Activated T-helper 17 cell treated with anti-CD3 and anti-CD28 coated beads, Interleukin-2, amount 50 U/mL, for 72 hours (primary cell): ENCODE measurements around the gene TPCN2. TPM values are rescaled to one million over a fixed set of nuclear protein-coding genes. Genes with fewer than 3 reads are reported as not detected.

Experiments used
- ATAC-seq: fragments of 150-1000 bp; cut with Tn5 transposase; replicated peaks from 2 replicates; pipeline ENCODE4 v1.10.0; 2021; ENCODE audit warnings: mild to moderate bottlenecking, moderate library complexity
- H3K27ac Mint-ChIP-seq: one replicate; pipeline ENCODE4 v1.8.0; 2022; ENCODE audit warnings: mixed read lengths
- H3K27me3 Mint-ChIP-seq: one replicate; pipeline ENCODE4 v1.8.0; 2022; ENCODE audit warnings: mixed read lengths
- H3K36me3 Mint-ChIP-seq: one replicate; pipeline ENCODE4 v1.8.0; 2022; ENCODE audit warnings: low read depth, mild to moderate bottlenecking, mixed read lengths
- H3K4me1 Mint-ChIP-seq: one replicate; pipeline ENCODE4 v1.8.0; 2022; ENCODE audit warnings: mixed read lengths
- H3K4me3 Mint-ChIP-seq: one replicate; pipeline ENCODE4 v1.8.0; 2022; ENCODE audit warnings: mild to moderate bottlenecking, mixed read lengths
- H3K9me3 Mint-ChIP-seq: one replicate; pipeline ENCODE4 v1.8.0; 2022; ENCODE audit warnings: mixed read lengths
- total RNA-seq, 2 donors: library from RNA; stranded (reverse); gene quantifications; one replicate each; pipeline ENCODE4 v1.2.3, GENCODE V29; 2022

The TPCN2 gene
- total RNA-seq, 2 donors from 2014 or later = 12.8 to 15.9 TPM

DNA sequence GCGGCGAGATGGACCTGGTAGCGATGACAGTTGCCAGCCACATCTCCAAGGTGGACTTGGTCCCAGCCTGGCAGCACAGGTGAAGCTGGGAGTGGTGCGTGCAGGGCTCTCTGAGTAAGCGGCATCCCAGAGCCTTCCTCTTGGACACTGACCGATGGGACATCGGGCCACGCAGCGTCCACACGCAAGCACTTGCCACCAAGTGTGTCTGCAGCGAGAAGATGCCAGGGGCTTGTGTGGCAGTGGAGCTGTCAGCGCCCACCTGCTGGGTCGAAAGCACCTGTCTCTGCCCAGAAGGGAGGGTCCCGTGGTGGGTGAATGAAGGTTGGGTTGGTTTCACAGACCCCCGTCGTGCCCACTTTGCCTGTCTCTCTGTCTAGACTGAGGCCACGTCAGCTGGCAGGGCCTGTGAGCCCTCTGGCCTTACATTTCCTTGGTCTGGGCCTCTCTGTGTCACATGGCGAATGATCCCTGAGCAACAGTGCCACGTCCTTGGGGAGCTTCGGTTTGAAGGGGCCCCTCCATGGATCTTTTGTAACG lies 56.2 kb downstream of the TPCN2 start:
- Mint-ChIP-seq H3K27ac (no peak overlapping the region), H3K27me3 (no peaks in the 10 kb centered on the region), H3K36me3 (no peaks in the 10 kb centered on the region), H3K4me1 (no peaks in the 10 kb centered on the region), H3K4me3 (no peak overlapping the region), H3K9me3 (no peaks in the 10 kb centered on the region)
- ATAC-seq = no peak

DNA sequence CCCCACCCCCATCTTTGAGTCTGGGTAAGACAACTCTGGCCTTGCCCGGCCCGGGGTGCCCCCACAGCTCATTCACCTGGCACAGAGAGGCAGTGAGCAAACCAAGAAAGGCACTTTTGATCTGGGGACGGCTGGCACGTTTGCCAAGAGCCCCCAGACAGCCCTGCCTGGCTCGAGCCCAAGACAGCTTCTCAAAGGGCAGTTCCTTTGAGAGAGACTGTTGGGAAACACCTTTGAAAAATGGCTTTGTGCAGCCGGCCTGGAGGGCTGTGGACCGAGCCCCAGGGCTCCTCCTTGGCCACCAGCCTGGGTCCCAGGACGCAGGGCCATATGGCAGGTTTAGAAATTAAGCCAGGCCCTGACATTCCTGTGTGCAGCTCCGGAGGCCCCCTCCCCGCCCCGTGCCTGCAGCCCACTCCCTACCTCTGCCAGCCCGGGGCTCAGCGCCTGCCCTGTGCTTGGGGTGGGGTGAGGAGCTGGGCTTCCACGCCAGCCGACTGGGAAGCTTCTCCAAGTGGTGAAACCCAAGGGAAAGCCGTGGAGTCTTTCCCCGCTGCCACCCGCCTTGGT lies 56.8 kb downstream of the TPCN2 start:
- Mint-ChIP-seq H3K9me3 (no peaks in the 10 kb centered on the region), H3K4me3 (no peak overlapping the region), H3K4me1 (no peaks in the 10 kb centered on the region), H3K27me3 (no peaks in the 10 kb centered on the region), H3K27ac (no peak overlapping the region), H3K36me3 (no peaks in the 10 kb centered on the region)
- no peak for ATAC-seq

GRCh38 chr11:69106031-69106811 lies 57.5 kb downstream of the TPCN2 start:
- no peaks in the 10 kb centered on the region for H3K27me3 Mint-ChIP-seq
- no peak for ATAC-seq
- H3K4me3 Mint-ChIP-seq = no peak overlapping the region
- no peaks in the 10 kb centered on the region for H3K36me3 Mint-ChIP-seq
- H3K9me3 Mint-ChIP-seq = no peaks in the 10 kb centered on the region
- H3K27ac Mint-ChIP-seq = no peak overlapping the region
- no peaks in the 10 kb centered on the region for H3K4me1 Mint-ChIP-seq

DNA sequence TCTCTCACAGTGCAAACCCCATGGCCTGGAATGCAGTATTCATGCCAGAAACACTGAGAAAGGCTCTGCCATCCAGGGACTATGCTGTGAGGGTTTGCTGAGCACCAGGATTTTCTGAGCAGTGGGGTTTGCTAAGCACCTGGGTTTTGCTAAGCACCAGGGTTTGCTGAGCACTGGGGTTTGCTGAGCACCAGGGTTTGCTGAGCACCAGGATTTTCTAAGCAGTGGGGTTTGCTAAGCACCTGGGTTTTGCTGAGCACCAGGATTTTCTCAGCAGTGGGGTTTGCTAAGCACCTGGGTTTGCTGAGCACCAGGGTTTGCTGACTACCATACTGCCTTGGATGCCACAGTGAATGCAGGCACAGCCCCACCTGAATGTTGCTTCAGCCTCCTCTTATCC lies 58.7 kb downstream of the TPCN2 start:
- Mint-ChIP-seq H3K9me3 (no peaks in the 10 kb centered on the region), H3K27me3 (no peaks in the 10 kb centered on the region), H3K27ac (no peak overlapping the region), H3K4me1 (no peaks in the 10 kb centered on the region), H3K36me3 (no peaks in the 10 kb centered on the region), H3K4me3 (no peak overlapping the region)
- no peak for ATAC-seq

DNA sequence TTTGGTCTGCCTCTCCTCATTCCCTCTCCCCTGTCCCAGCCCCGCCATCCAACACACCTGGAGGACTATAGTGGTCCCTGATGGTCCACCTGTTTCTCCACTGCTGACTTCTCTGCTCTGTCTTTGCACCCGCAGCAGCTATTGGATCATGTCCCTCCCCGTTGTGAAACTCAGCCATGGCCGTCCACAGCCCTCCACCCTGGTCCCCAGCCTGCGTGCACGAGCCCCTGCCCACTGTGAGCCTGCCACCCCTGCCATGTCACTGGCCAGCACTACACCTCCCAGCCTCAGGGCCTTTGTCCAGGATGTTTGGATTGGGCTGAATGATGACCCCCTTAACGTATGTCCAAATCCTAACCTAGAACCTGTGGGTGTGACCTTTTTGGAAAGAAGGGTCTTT lies 59.3 kb downstream of the TPCN2 start:
- Mint-ChIP-seq H3K36me3 (no peaks in the 10 kb centered on the region), H3K9me3 (no peaks in the 10 kb centered on the region), H3K27me3 (no peaks in the 10 kb centered on the region), H3K4me1 (no peaks in the 10 kb centered on the region), H3K27ac (no peak overlapping the region), H3K4me3 (no peak overlapping the region)
- ATAC-seq = no peak

GRCh38 chr11:69108559-69108958 lies 59.8 kb downstream of the TPCN2 start:
- H3K4me1 Mint-ChIP-seq = no peaks in the 10 kb centered on the region
- H3K4me3 Mint-ChIP-seq = no peak overlapping the region
- H3K27ac Mint-ChIP-seq = no peak overlapping the region
- H3K9me3 Mint-ChIP-seq = no peaks in the 10 kb centered on the region
- H3K36me3 Mint-ChIP-seq = no peaks in the 10 kb centered on the region
- no peaks in the 10 kb centered on the region for H3K27me3 Mint-ChIP-seq
- ATAC-seq = no peak

- H3K4me1 Mint-ChIP-seq = no peaks in the 10 kb centered on the region
- H3K36me3 Mint-ChIP-seq = no peaks in the 10 kb centered on the region
- no peak for ATAC-seq
- no peak overlapping the region for H3K4me3 Mint-ChIP-seq
- H3K9me3 Mint-ChIP-seq = no peaks in the 10 kb centered on the region
- H3K27ac Mint-ChIP-seq = no peak overlapping the region
- H3K27me3 Mint-ChIP-seq = no peaks in the 10 kb centered on the region
Measured at GRCh38 chr11:69109101-69109500, 60.4 kb downstream of the TPCN2 start.

GRCh38 chr11:69110451-69110850 lies 61.7 kb downstream of the TPCN2 start:
- ATAC-seq = no peak
- H3K4me1 Mint-ChIP-seq = no peaks in the 10 kb centered on the region
- H3K4me3 Mint-ChIP-seq = no peak overlapping the region
- H3K36me3 Mint-ChIP-seq = no peaks in the 10 kb centered on the region
- H3K9me3 Mint-ChIP-seq = no peaks in the 10 kb centered on the region
- H3K27ac Mint-ChIP-seq = no peak overlapping the region
- H3K27me3 Mint-ChIP-seq = no peaks in the 10 kb centered on the region

DNA sequence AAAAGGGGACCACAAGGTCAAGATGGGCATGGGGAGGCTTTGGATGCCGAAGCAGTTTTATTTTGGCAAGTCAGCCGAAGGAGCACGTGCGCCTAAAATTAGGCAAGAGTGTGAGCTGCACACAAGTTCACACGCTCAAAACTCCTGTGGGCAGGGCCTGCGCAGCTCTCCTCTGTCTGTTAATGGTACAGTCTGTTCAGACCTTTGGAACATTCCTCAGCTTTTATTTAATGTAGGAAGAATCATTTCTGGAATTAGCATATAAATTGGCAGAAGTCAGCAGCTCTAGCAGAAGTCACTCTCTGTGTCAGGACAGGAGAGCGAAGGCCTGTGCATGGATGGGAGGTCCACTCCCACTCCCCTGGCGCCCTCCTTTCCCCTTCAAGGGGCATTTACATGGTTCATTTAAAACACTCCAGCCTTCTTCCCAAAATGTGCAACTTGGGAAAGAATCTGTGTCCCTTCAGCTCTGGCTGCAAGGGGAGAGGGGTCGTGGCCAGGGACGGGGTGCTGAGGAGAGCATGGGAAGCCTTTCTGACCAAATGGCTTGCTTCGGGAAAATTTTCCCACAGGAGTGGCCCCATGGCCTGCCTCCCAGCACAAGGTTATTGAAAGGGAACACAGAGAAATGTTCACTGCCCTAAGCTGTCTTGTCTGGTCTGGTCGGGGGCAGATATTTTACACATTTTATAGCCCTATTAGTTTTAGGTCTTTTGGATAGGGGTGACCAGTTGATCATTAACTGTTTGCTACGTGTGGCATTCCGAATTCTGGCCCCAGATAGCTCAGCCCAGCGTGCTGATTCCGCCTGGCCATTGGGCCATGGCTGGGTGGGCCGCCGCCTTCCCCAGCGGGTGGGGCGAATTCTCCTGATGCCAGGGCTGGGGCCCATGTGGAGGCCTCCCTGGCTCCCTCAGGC lies 63.2 kb downstream of the TPCN2 start:
- Mint-ChIP-seq H3K36me3 (no peaks in the 10 kb centered on the region), H3K27ac (no peak overlapping the region), H3K4me1 (no peaks in the 10 kb centered on the region), H3K27me3 (no peaks in the 10 kb centered on the region), H3K4me3 (no peak overlapping the region), H3K9me3 (no peaks in the 10 kb centered on the region)
- ATAC-seq = no peak

DNA sequence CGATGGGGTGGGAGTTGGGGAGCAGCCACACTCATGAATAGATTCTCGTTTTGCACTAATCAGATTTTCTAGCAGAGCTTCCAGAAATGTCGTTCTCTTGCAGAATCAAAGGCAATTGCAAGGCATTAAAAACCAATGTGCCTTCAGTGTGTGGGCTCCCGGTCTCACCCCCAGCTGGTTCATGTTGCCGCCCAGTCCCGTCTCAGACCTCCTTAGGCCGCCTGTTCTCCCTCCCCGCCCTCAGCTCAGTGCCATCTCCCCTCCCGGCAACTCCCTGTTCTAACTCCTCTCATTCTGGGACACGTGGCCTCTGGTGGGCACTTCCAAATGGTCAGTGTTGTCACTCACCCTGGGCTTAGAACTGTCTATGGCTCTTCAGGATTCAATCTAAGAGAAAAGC lies 64.5 kb downstream of the TPCN2 start:
- Mint-ChIP-seq H3K27me3 (no peaks in the 10 kb centered on the region), H3K4me1 (no peaks in the 10 kb centered on the region), H3K36me3 (no peaks in the 10 kb centered on the region), H3K4me3 (no peak overlapping the region), H3K27ac (no peak overlapping the region), H3K9me3 (no peaks in the 10 kb centered on the region)
- no peak for ATAC-seq

DNA sequence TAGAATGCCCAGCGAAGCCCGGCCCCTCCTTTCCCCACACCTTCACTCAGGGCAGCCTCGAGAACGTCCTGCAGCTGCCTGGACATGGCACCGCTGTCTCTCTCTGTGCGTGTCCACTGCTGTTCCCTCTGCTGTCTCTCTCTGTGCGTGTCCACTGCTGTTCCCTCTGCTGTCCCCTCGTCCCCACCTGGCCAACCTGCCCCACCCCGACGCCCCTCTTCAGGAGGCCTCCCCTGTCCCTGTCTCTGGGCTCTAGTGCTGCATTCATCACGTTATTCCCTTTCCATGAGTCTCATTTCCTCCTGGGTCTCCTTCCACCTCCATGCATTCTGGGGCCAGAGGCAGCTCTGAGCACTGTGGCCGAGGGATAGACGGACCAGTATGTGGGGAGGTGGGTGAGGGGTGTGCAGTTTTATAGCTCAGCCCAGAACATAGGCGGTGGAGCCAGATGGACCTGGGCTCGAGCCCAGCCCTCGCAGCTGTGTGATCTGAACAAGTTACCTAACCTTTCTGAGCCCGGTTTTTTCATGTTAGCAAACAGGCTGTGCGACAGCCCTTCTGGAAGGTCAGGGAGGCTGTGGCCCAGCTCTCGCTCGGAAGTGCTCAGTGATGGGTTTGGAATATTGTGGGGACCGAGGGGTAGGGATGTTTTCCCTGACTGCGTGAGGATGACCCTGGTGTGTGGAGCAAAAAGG lies 65.1 kb downstream of the TPCN2 start:
- ATAC-seq = no peak
- Mint-ChIP-seq H3K36me3 (no peaks in the 10 kb centered on the region), H3K4me3 (no peak overlapping the region), H3K9me3 (no peaks in the 10 kb centered on the region), H3K27ac (no peak overlapping the region), H3K27me3 (no peaks in the 10 kb centered on the region), H3K4me1 (no peaks in the 10 kb centered on the region)

DNA sequence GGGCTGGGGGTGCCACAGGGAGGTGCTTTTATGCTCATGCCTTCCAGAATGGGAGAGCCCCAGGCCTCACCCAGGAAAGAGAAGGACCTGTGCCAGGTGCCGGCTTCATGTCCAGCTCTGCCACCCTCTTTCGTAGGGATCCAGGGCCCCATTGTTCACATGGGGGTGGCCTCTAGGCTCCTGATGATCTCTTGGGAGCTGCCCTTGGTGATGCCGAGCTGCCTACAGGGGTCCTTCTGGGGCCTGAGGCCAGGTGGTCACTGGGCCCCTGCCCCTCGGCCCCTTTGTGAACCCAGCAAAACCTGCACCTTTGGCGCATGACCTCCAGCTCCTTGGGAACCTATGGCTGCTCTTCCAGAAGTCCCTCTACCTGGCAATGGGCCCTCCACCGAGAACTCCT lies 65.6 kb downstream of the TPCN2 start:
- Mint-ChIP-seq H3K27me3 (no peaks in the 10 kb centered on the region), H3K4me3 (no peak overlapping the region), H3K9me3 (no peaks in the 10 kb centered on the region), H3K27ac (no peak overlapping the region), H3K36me3 (no peaks in the 10 kb centered on the region), H3K4me1 (no peaks in the 10 kb centered on the region)
- no peak for ATAC-seq

GRCh38 chr11:69114811-69115523 lies 66.2 kb downstream of the TPCN2 start:
- Mint-ChIP-seq H3K27me3 (no peaks in the 10 kb centered on the region), H3K4me3 (no peak overlapping the region), H3K9me3 (no peaks in the 10 kb centered on the region), H3K36me3 (no peaks in the 10 kb centered on the region), H3K27ac (no peak overlapping the region), H3K4me1 (no peaks in the 10 kb centered on the region)
- no peak for ATAC-seq
